SK-N-SH treated with all-trans-retinoic acid at 6 μM for 48 hours (cell line): ENCODE data around the gene CD68.

ENCODE experiments used
- ATAC-seq: fragments of 200-7000 bp; cut with Tn5 transposase; 3 replicates; pipeline ENCODE4 v1.9.1; 2020; ENCODE audit warnings: mild to moderate bottlenecking, moderate library complexity
- ESRRG ChIP-seq: fragments of 250-450 bp; sonication (Bioruptor Pico); IDR thresholded peaks from 2 replicates; pipeline ENCODE4 v1.6.1; 2021; ENCODE audit warnings: mild to moderate bottlenecking
- GLIS3 ChIP-seq: fragments of 250-450 bp; sonication (Bioruptor Pico); IDR thresholded peaks from 2 replicates; pipeline ENCODE4 v1.5.0; 2020; ENCODE audit warnings: mild to moderate bottlenecking, moderate library complexity
- OSR1 ChIP-seq: fragments of 250-450 bp; sonication (Bioruptor Pico); IDR thresholded peaks from 2 replicates; pipeline ENCODE4 v1.8.0; 2022; ENCODE audit warnings: moderate library complexity, mild to moderate bottlenecking, inconsistent platforms
- SNAI2 ChIP-seq: fragments of 250-450 bp; sonication (Bioruptor Pico); IDR thresholded peaks from 2 replicates; pipeline ENCODE4 v1.5.0; 2020; ENCODE audit warnings: mild to moderate bottlenecking, moderate library complexity
- TCF4 ChIP-seq: fragments of 250-450 bp; sonication (Bioruptor Pico); IDR thresholded peaks from 2 replicates; pipeline ENCODE4 v1.8.0; 2021; ENCODE audit warnings: mild to moderate bottlenecking, moderate library complexity, borderline replicate concordance
- ZC3H10 ChIP-seq: fragments of 250-450 bp; sonication (Bioruptor Pico); IDR thresholded peaks from 2 replicates; pipeline ENCODE4 v1.5.1; 2021; ENCODE audit warnings: mild to moderate bottlenecking, moderate library complexity
- ZFP30 ChIP-seq: fragments of 450-650 bp; formaldehyde crosslinking; IDR thresholded peaks from 2 replicates; pipeline ENCODE4 v1.5.0; 2022; ENCODE audit warnings: mild to moderate bottlenecking, moderate library complexity
- ZNF565 ChIP-seq: fragments of 450-650 bp; formaldehyde crosslinking; conservative IDR thresholded peaks from 2 replicates; pipeline ENCODE4 v1.5.0; 2020; ENCODE audit warnings: low read depth, mild to moderate bottlenecking, moderate library complexity
- ZNF70 ChIP-seq: fragments of 450-650 bp; formaldehyde crosslinking; IDR thresholded peaks from 2 replicates; pipeline ENCODE4 v1.5.0; 2020; ENCODE audit warnings: mild to moderate bottlenecking, moderate library complexity
- ZNF8 ChIP-seq: fragments of 450-650 bp; formaldehyde crosslinking; IDR thresholded peaks from 2 replicates; pipeline ENCODE4 v1.5.0; 2020; ENCODE audit warnings: mild to moderate bottlenecking, moderate library complexity
- TF ChIP-seq, protein P1 (sequence below): fragments of 250-450 bp; sonication (Bioruptor Pico); IDR thresholded peaks from 2 replicates; pipeline ENCODE4 v1.8.0; 2021; ENCODE audit warnings: low read depth, mild to moderate bottlenecking, moderate library complexity, borderline replicate concordance
- TF ChIP-seq, protein P2 (sequence below): fragments of 250-450 bp; sonication (Bioruptor Pico); IDR thresholded peaks from 2 replicates; pipeline ENCODE4 v1.5.1; 2020; ENCODE audit warnings: low read depth, mild to moderate bottlenecking, moderate library complexity
- TF ChIP-seq, protein P3 (sequence below): fragments of 250-450 bp; sonication (Bioruptor Pico); IDR thresholded peaks from 2 replicates; pipeline ENCODE4 v1.5.1; 2021; ENCODE audit warnings: mild to moderate bottlenecking, moderate library complexity
- TF ChIP-seq, protein P4 (sequence below): fragments of 250-450 bp; sonication (Bioruptor Pico); IDR thresholded peaks from 2 replicates; pipeline ENCODE4 v1.8.0; 2020; ENCODE audit warnings: mild to moderate bottlenecking, moderate library complexity, borderline replicate concordance

Gene CD68

DNA sequence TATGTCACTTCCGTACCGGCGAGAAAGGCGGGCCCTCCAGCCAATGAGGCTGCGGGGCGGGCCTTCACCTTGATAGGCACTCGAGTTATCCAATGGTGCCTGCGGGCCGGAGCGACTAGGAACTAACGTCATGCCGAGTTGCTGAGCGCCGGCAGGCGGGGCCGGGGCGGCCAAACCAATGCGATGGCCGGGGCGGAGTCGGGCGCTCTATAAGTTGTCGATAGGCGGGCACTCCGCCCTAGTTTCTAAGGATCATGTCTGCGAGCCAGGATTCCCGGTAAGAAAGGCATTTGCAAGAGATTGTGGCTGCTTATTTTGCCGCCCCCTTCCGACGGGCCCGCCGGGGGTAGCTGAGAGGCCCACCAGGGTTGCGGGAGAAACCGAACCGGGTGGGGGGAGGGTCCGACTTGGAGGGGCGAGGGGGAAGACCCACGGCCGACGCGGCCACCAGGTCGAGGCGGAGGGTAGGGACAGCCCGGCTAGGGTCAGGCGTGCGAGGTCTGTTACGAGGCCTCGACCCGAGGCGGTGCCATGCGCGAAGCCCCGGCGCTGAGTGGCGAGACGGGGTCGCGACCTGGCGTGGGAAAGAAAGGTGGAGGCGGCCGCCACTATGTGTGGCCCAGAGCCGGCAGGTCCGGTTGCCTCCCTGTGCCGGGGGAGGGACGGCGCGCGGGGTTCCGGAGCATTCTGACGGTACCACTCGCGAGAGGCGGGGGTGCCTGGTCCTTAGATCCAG, 6.7 kb upstream of the CD68 start (continued):
- TF ChIP-seq OSR1 (CRISPR knock-in tag) (no peak), TCF4 (CRISPR knock-in tag) (0 out of 2 replicates have a peak, but pooled peaks have one; percentile 17), GLIS3 (CRISPR knock-in tag) (no peak; the same call in none of the 2 replicates)

DNA sequence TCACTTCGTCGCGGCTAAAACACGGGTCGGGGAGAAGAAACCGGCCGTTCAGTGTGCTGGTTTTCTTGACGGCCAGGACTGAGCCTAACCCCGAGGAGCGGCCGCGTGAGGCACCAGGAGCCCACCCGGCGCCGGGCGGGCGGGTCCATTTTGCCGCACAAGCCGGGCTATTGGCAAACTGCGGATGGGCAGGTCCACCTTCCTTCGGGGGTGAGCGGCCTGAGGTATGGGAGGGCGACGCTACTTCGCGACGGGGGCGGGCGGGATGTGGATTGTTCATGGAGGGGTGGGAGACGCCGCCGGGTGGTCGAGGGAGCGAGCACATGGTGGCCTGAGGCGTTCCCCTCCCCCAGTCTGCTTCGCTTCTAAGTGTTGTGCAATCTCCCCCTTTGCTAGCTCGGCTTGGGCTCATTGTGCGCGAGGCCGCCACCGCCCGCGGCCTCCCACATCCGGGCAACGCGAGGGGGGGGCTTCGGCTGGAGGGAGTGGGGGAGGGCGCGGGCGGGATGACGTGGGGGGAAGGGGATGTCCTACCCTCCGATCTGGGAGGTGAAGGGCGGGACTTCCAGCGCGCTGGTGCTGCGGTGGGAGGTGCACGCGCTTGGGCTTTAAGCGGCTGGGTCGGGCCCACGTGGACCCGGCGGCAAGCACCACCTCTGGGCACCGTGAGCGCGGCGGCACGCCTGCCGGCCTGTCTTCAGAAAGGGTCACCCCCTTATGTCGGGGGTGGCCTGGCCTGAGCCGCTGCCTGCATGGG, 5.9 kb upstream of the CD68 start:
- ATAC-seq, result peak; percentile 44
- TF ChIP-seq SNAI2, result no peak
- TF ChIP-seq ZFP30 (CRISPR knock-in tag), result peak; percentile 23; the same call in 1 of the 2 replicates
- TF ChIP-seq ZC3H10 (CRISPR knock-in tag), result no peak
- TF ChIP-seq, protein P1, sequence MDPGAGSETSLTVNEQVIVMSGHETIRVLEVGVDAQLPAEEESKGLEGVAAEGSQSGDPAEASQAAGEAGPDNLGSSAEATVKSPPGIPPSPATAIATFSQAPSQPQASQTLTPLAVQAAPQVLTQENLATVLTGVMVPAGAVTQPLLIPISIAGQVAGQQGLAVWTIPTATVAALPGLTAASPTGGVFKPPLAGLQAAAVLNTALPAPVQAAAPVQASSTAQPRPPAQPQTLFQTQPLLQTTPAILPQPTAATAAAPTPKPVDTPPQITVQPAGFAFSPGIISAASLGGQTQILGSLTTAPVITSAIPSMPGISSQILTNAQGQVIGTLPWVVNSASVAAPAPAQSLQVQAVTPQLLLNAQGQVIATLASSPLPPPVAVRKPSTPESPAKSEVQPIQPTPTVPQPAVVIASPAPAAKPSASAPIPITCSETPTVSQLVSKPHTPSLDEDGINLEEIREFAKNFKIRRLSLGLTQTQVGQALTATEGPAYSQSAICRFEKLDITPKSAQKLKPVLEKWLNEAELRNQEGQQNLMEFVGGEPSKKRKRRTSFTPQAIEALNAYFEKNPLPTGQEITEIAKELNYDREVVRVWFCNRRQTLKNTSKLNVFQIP, result no peak
- TF ChIP-seq, protein P2, sequence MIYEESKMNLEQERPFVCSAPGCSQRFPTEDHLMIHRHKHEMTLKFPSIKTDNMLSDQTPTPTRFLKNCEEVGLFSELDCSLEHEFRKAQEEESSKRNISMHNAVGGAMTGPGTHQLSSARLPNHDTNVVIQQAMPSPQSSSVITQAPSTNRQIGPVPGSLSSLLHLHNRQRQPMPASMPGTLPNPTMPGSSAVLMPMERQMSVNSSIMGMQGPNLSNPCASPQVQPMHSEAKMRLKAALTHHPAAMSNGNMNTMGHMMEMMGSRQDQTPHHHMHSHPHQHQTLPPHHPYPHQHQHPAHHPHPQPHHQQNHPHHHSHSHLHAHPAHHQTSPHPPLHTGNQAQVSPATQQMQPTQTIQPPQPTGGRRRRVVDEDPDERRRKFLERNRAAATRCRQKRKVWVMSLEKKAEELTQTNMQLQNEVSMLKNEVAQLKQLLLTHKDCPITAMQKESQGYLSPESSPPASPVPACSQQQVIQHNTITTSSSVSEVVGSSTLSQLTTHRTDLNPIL (CRISPR knock-in tag), result 0 out of 2 replicates have a peak, but pooled peaks have one; percentile 15
- TF ChIP-seq ESRRG (CRISPR knock-in tag), result peak; percentile 62; the same call in 1 of the 2 replicates
- TF ChIP-seq, all 23 proteins: peak for 3

DNA sequence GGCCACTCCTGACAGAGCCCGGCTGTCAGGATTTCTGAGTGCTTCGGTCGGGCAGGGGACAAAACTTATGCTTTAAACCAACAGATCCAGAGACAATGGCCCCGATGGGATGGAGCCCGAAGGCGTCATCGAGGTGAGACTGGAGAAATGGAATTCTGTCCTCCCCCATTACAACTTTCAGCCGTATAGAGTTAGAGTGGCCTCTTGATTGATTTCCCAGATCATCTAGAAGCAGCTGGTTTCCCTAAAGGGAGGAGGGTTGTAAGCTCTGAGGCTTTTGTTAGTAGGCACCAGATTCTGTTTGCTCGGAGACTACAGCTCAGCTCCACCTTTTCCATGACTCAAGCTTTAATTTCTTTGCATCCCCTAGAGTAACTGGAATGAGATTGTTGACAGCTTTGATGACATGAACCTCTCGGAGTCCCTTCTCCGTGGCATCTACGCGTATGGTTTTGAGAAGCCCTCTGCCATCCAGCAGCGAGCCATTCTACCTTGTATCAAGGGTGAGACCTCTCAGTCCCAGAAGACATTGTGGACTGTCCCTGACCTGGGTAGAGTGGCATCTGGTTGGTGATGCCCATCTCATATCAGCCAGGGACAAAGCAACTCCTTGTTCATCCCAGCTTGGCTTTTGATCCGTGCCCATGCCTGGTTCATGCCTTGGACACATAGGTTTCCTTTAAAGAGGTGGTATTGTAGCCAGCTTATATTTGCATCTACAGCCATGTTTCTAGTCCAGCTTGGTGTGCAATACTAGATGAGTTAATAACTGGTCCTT, 5.1 kb upstream of the CD68 start:
- ATAC-seq, result no peak
- TF ChIP-seq ZC3H10 (CRISPR knock-in tag) (no peak), ZNF8 (no peak)

DNA sequence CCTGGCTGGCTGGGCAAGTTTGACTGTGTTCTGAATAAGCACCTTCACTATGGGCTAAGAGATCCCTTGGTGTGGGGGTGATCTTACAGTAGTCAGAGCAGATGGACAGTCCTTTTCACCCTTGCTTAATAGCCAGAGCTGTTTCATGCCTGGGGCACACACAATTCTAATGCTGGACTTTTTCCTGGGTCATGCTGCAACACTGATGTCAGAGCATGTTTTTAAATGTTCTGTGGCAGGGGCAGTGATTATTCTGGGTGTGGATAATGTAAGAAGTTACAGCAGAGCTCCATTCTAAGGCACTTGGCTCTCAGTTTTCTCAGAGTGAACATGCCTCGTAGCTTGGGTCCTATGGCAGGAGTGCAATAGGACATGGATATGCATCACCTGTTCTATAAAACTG, 4.0 kb upstream of the CD68 start:
- no peak for ATAC-seq

More for the DNA sequence above, 4.0 kb upstream of the CD68 start:
- TF ChIP-seq GLIS3 (CRISPR knock-in tag), result no peak
- no peak for TF ChIP-seq OSR1 (CRISPR knock-in tag)
- TF ChIP-seq, protein P1, result no peak
- TF ChIP-seq, protein P3, sequence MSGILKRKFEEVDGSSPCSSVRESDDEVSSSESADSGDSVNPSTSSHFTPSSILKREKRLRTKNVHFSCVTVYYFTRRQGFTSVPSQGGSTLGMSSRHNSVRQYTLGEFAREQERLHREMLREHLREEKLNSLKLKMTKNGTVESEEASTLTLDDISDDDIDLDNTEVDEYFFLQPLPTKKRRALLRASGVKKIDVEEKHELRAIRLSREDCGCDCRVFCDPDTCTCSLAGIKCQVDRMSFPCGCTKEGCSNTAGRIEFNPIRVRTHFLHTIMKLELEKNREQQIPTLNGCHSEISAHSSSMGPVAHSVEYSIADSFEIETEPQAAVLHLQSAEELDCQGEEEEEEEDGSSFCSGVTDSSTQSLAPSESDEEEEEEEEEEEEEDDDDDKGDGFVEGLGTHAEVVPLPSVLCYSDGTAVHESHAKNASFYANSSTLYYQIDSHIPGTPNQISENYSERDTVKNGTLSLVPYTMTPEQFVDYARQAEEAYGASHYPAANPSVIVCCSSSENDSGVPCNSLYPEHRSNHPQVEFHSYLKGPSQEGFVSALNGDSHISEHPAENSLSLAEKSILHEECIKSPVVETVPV (CRISPR knock-in tag), result no peak
- TF ChIP-seq, protein P4, sequence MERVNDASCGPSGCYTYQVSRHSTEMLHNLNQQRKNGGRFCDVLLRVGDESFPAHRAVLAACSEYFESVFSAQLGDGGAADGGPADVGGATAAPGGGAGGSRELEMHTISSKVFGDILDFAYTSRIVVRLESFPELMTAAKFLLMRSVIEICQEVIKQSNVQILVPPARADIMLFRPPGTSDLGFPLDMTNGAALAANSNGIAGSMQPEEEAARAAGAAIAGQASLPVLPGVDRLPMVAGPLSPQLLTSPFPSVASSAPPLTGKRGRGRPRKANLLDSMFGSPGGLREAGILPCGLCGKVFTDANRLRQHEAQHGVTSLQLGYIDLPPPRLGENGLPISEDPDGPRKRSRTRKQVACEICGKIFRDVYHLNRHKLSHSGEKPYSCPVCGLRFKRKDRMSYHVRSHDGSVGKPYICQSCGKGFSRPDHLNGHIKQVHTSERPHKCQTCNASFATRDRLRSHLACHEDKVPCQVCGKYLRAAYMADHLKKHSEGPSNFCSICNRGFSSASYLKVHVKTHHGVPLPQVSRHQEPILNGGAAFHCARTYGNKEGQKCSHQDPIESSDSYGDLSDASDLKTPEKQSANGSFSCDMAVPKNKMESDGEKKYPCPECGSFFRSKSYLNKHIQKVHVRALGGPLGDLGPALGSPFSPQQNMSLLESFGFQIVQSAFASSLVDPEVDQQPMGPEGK (CRISPR knock-in tag), result no peak
- TF ChIP-seq TCF4 (CRISPR knock-in tag), result no peak
- no peak for TF ChIP-seq ZC3H10 (CRISPR knock-in tag)
- no peak for TF ChIP-seq ZNF70 (CRISPR knock-in tag)
- TF ChIP-seq ZNF565 (CRISPR knock-in tag), result no peak
- TF ChIP-seq ESRRG (CRISPR knock-in tag), result no peak
